NCI-H2081 treated with DMSO at 0.1 percent for 48 hours (cell line): ENCODE measurements around the gene RNF223.
"Not testable (repeated sequence)": the region's sequence is repeated elsewhere in the genome, so short reads cannot be mapped to it uniquely, and the experiment has no call there.

ENCODE experiments used
- DNase-seq: peaks from one replicate; lab custom pipeline; 2025; lab: John Stamatoyannopoulos, UW

The RNF223 gene

GRCh38 chr1:1072849-1073742 is 1.0 kb downstream of the RNF223 start:
- DNase-seq = no peak

GRCh38 chr1:1072299-1072848 is 1.7 kb downstream of the RNF223 start:
- DNase-seq = no peak

GRCh38 chr1:1071486-1072298 is 2.4 kb downstream of the RNF223 start:
- no peak for DNase-seq

GRCh38 chr1:1069711-1070676 is 4.1 kb downstream of the RNF223 start:
- no peak for DNase-seq

GRCh38 chr1:1069056-1069710 is 4.9 kb downstream of the RNF223 start:
- DNase-seq = no peak

- no peak for DNase-seq
These were observed 5.5 kb downstream of the RNF223 start for GRCh38 chr1:1068517-1069055.

- no peak for DNase-seq
These were observed 6.1 kb downstream of the RNF223 start for GRCh38 chr1:1067860-1068516.

- no peak for DNase-seq
These were observed 6.7 kb downstream of the RNF223 start for GRCh38 chr1:1067284-1067859.

- DNase-seq = no peak
These were observed 7.5 kb downstream of the RNF223 start for GRCh38 chr1:1066403-1067283.

- DNase-seq = not testable (repeated sequence)
These were observed 8.2 kb downstream of the RNF223 start for GRCh38 chr1:1065940-1066304.

- DNase-seq = no peak
These were observed 8.7 kb downstream of the RNF223 start for GRCh38 chr1:1065265-1065939.

GRCh38 chr1:1063945-1064831 is 9.9 kb downstream of the RNF223 start:
- DNase-seq = no peak

GRCh38 chr1:1063261-1063944 is 10.7 kb downstream of the RNF223 start:
- DNase-seq = no peak

GRCh38 chr1:1062348-1063163 is 11.6 kb downstream of the RNF223 start:
- DNase-seq = no peak

- no peak for DNase-seq
These were observed 12.3 kb downstream of the RNF223 start for GRCh38 chr1:1061682-1062345.
